DOHH2 (cell line): Measurements from ENCODE around the gene SLC6A6.
"Not testable (repeated sequence)": the region's sequence is repeated elsewhere in the genome, so short reads cannot be mapped to it uniquely, and the experiment has no call there.

Source experiments
- H3F3A ChIP-seq: fragments of 200-600 bp; sonication (generic), shearing (Covaris generic); 2 replicates; pipeline ENCODE4 v1.6.0; 2016; ENCODE audit warnings: antibody characterized with exemption, mild to moderate bottlenecking; ENCODE audit not compliant: control insufficient read depth, insufficient read depth
- H3K27ac ChIP-seq: fragments of 200-600 bp; sonication (generic); 2 replicates; pipeline ENCODE4 v1.5.1; 2014; ENCODE audit warnings: low read depth, mild to moderate bottlenecking, low read length, moderate library complexity
- H3K27me3 ChIP-seq: fragments of 200-600 bp; sonication (generic); 2 replicates; pipeline ENCODE4 v1.6.1; 2014; ENCODE audit warnings: mild to moderate bottlenecking, low read length, mixed read lengths; ENCODE audit not compliant: control insufficient read depth
- H3K36me3 ChIP-seq: fragments of 200-600 bp; sonication (generic); 2 replicates; pipeline ENCODE4 v1.6.1; 2014; ENCODE audit warnings: mild to moderate bottlenecking, low read length, moderate library complexity, mixed read lengths; ENCODE audit not compliant: control insufficient read depth
- H3K4me1 ChIP-seq: fragments of 200-600 bp; sonication (generic); 2 replicates; pipeline ENCODE4 v1.6.1; 2014; ENCODE audit warnings: mild to moderate bottlenecking, low read length, mixed read lengths; ENCODE audit not compliant: control insufficient read depth
- H3K4me2 ChIP-seq: fragments of 200-600 bp; sonication (generic); 2 replicates; pipeline ENCODE4 v1.6.0; 2014; ENCODE audit warnings: mild to moderate bottlenecking, low read length, moderate library complexity
- H3K4me3 ChIP-seq: fragments of 200-600 bp; sonication (generic); 2 replicates; pipeline ENCODE4 v1.5.1; 2014; ENCODE audit warnings: mild to moderate bottlenecking, low read length, mixed read lengths
- H3K79me2 ChIP-seq: fragments of 200-600 bp; sonication (generic); 2 replicates; pipeline ENCODE4 v1.6.1; 2014; ENCODE audit warnings: mild to moderate bottlenecking, low read length, mixed read lengths; ENCODE audit not compliant: control insufficient read depth
- H3K9me2 ChIP-seq: fragments of 200-600 bp; sonication (generic); replicated peaks from 2 replicates; pipeline ENCODE4 v1.6.1; 2014; ENCODE audit warnings: mild to moderate bottlenecking, low read length, mixed read lengths; ENCODE audit not compliant: control insufficient read depth
- H3K9me3 ChIP-seq: fragments of 200-600 bp; sonication (generic); 2 replicates; pipeline ENCODE4 v1.6.1; 2014; ENCODE audit warnings: antibody characterized with exemption, low read length, mixed read lengths; ENCODE audit not compliant: control insufficient read depth, insufficient read depth
- H4K20me1 ChIP-seq: fragments of 200-600 bp; sonication (generic); 2 replicates; pipeline ENCODE4 v1.6.0; 2014; ENCODE audit warnings: low read depth, mild to moderate bottlenecking, antibody characterized with exemption, low read length, moderate library complexity; ENCODE audit not compliant: control insufficient read depth, insufficient read depth
- CTCF ChIP-seq: fragments of 200-600 bp; sonication (generic); IDR thresholded peaks from one replicate; pipeline ENCODE4 v1.5.1; 2014; ENCODE audit warnings: antibody characterized with exemption, mild to moderate bottlenecking, low read depth, low read length; ENCODE audit not compliant: poor library complexity, severe bottlenecking
- EZH2phosphoT487 ChIP-seq: fragments of 200-600 bp; sonication (generic); IDR thresholded peaks from 2 replicates; pipeline ENCODE4 v1.6.1; 2017; ENCODE audit warnings: borderline replicate concordance, mild to moderate bottlenecking, antibody characterized with exemption, low read length, moderate library complexity, mixed read lengths

SLC6A6 gene

GRCh38 chr3:14512942-14513327 is 110.5 kb downstream of the SLC6A6 start:
- Histone ChIP-seq H3F3A (no peaks in the 10 kb centered on the region), H3K4me1 (no peaks in the 10 kb centered on the region), H3K9me3 (no peaks in the 10 kb centered on the region), H3K4me3 (no peak overlapping the region), H3K79me2 (no peaks in the 10 kb centered on the region), H3K27ac (no peak overlapping the region), H4K20me1 (no peaks in the 10 kb centered on the region), H3K27me3 (no peaks in the 10 kb centered on the region; the same call in 1 of the 2 replicates), H3K4me2 (no peak overlapping the region), H3K36me3 (no peaks in the 10 kb centered on the region), H3K9me2 (no peaks in the 10 kb centered on the region)
- TF ChIP-seq EZH2phosphoT487 = no peak
- TF ChIP-seq CTCF = no peak

- Histone ChIP-seq H3K9me2 (no peaks in the 10 kb centered on the region), H3K27me3 (no peaks in the 10 kb centered on the region)
- no peak for TF ChIP-seq EZH2phosphoT487
- no peak for TF ChIP-seq CTCF
Measured at GRCh38 chr3:14513566-14514322, 111.3 kb downstream of the SLC6A6 start.

GRCh38 chr3:14514323-14514720 is 111.9 kb downstream of the SLC6A6 start:
- Histone ChIP-seq H3K79me2 (no peaks in the 10 kb centered on the region), H4K20me1 (no peaks in the 10 kb centered on the region), H3K4me2 (no peak overlapping the region), H3K9me3 (no peaks in the 10 kb centered on the region), H3K4me3 (no peak overlapping the region), H3F3A (no peaks in the 10 kb centered on the region), H3K27ac (no peak overlapping the region), H3K27me3 (no peaks in the 10 kb centered on the region), H3K36me3 (no peaks in the 10 kb centered on the region), H3K9me2 (no peaks in the 10 kb centered on the region), H3K4me1 (no peaks in the 10 kb centered on the region)
- TF ChIP-seq EZH2phosphoT487 (no peak), CTCF (no peak)

More at GRCh38 chr3:14513566-14514322, 111.3 kb downstream of the SLC6A6 start:
- H3F3A ChIP-seq = no peaks in the 10 kb centered on the region
- no peaks in the 10 kb centered on the region for H4K20me1 ChIP-seq
- H3K4me2 ChIP-seq = no peak overlapping the region
- no peak overlapping the region for H3K4me3 ChIP-seq
- no peaks in the 10 kb centered on the region for H3K36me3 ChIP-seq
- H3K27ac ChIP-seq = no peak overlapping the region
- H3K4me1 ChIP-seq = no peaks in the 10 kb centered on the region
- H3K79me2 ChIP-seq = no peaks in the 10 kb centered on the region
- H3K9me3 ChIP-seq = no peaks in the 10 kb centered on the region

GRCh38 chr3:14515526-14515925 is 113.1 kb downstream of the SLC6A6 start:
- H3F3A ChIP-seq, H4K20me1 ChIP-seq, H3K9me3 ChIP-seq, H3K27ac ChIP-seq, H3K79me2 ChIP-seq, H3K4me3 ChIP-seq, H3K4me1 ChIP-seq, H3K9me2 ChIP-seq, H3K27me3 ChIP-seq, H3K36me3 ChIP-seq, H3K4me2 ChIP-seq: not testable (repeated sequence)
